ENCODE measurements around the gene SNX20. TPM values are rescaled to one million over a fixed set of nuclear protein-coding genes. Genes with fewer than 3 reads are reported as not detected.

The SNX20 gene
- total and polyA plus RNA-seq, 2 of the 4 experiments (the other 2 are of a cell fraction): not detected

DNA sequence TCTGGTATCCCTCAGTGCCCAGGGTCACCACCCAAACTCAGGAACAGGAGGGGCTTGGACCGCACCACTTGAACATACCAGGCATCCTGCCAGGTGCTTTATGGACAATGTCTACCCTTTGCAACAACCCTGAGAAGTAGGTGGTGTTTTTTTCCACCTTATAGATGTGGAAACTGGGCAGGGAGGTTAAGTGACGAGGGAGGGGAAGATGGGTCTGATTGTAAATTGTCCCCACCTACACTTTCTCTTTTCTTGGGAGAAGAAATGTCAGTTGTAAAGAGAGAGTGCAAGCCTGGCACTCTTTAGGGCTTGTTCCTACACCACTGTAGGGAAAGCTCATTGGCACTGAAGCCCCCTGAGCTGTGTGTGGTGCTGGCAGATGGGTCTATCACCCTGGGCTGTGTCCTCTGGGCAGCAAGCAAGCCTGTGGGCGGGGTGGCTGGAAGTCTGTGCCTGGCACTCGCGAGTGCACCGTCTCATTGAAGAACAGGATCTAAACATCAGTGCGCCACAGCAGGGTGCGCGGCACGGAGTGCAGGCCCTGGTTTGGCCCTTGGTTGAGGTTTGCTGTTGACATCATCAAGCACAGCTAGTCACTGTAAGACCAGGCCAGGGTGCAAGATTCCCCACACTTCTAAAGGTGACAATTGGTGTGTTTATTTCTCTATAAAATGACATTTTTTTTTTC, 27.4 kb upstream of the SNX20 start:
- Histone ChIP-seq H3K4ac (ENCODE audit: low read depth, low read length) (no peak overlapping the region), H3K23ac (ENCODE audit: low read depth, low read length) (no peak overlapping the region), H2AFZ (replicated peaks; ENCODE audit: low read length, poor library complexity) (no peak overlapping the region), H3K36me3 (ENCODE audit: control insufficient read depth, insufficient read depth, low read length) (no peaks in the 10 kb centered on the region), H2BK120ac (ENCODE audit: low read depth, low read length) (no peak overlapping the region), H3K27ac (ENCODE audit: insufficient read depth, low read length) (no peak overlapping the region), H3K4me1 (ENCODE audit: control insufficient read depth, insufficient read depth, low read length) (no peaks in the 10 kb centered on the region), H3K27me3 (ENCODE audit: control insufficient read depth, insufficient read depth, low read length) (no peaks in the 10 kb centered on the region; the same call in none of the 2 replicates), H2BK15ac (ENCODE audit: low read depth, low read length) (no peak overlapping the region), H4K5ac (ENCODE audit: low read depth, low read length) (no peak overlapping the region), H3K4me3 (ENCODE audit: insufficient read depth, low read depth, low read length) (no peak overlapping the region), H3K4me2 (ENCODE audit: low read depth, low read length) (no peak overlapping the region), H3K18ac (ENCODE audit: low read depth, low read length) (no peak overlapping the region), H3K9ac (ENCODE audit: low read depth, low read length) (no peak overlapping the region), H2BK20ac (ENCODE audit: low read depth, low read length) (no peak overlapping the region), H3K9me1 (ENCODE audit: insufficient read depth, low read length) (no peaks in the 10 kb centered on the region), H2AK5ac (ENCODE audit: low read depth, low read length) (no peak overlapping the region), H4K8ac (ENCODE audit: low read depth in 2 of 2, low read length in 2 of 2) (no peak overlapping the region), H2AK9ac (replicated peaks; ENCODE audit: low read depth, low read length, poor library complexity) (no peak overlapping the region), H3K79me1 (ENCODE audit: low read depth in 1 of 2, low read length in 2 of 2) (no peaks in the 10 kb centered on the region), H4K91ac (ENCODE audit: insufficient read depth, low read depth, low read length) (no peak overlapping the region), H4K20me1 (ENCODE audit: insufficient read depth, low read length) (no peaks in the 10 kb centered on the region), H3K9me3 (ENCODE audit: control insufficient read depth, insufficient read depth, low read length) (peaks cover 6% of the 10 kb centered on the region; the same call in 1 of the 2 replicates), H3K56ac (ENCODE audit: extremely low read depth, insufficient read depth, low read length) (no peak overlapping the region), H3K14ac (replicated peaks; ENCODE audit: low read depth, low read length) (no peak overlapping the region), H2BK5ac (ENCODE audit: low read depth, low read length, poor library complexity, severe bottlenecking) (no peak overlapping the region)
- dilution Hi-C loops (cut with HindIII; ENCODE audit: low sequenced_read_pairs, unreplicated experiment) (no loop called here), in situ Hi-C loops (cut with MboI; ENCODE audit: low sequenced_read_pairs) (no loop called here), intact Hi-C loops (cut with micrococcal nuclease) (no loop called here)
- TF ChIP-seq, protein P1, sequence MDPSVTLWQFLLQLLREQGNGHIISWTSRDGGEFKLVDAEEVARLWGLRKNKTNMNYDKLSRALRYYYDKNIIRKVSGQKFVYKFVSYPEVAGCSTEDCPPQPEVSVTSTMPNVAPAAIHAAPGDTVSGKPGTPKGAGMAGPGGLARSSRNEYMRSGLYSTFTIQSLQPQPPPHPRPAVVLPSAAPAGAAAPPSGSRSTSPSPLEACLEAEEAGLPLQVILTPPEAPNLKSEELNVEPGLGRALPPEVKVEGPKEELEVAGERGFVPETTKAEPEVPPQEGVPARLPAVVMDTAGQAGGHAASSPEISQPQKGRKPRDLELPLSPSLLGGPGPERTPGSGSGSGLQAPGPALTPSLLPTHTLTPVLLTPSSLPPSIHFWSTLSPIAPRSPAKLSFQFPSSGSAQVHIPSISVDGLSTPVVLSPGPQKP (IDR thresholded peaks at IDR 0.05; ENCODE audit: borderline replicate concordance, low read depth, low read length): no peak
- no peak for TF ChIP-seq RAD21 (IDR thresholded peaks at IDR 0.05; ENCODE audit: low read length)
- BruUV-seq (replicated peaks): no TSS peak
- ChIA-PET POLR2A (ENCODE audit: unreplicated experiment) (no interaction called here), CTCF (no interaction called here)
- ATAC-seq (ENCODE audit: low read depth) (no peak), DNase-seq (no peak)
- 85% methylated on average over 5 of the region's 10 CpGs; no CpG with 5 or more reads in 1 of the 2 experiments for WGBS, 2 experiments (ENCODE audit: extremely low coverage in 2 of 2, insufficient read length in 1 of 2)

Measured in IMR-90 (cell line).